Measurements from ENCODE around the gene SMG6. TPM values are rescaled to one million over a fixed set of nuclear protein-coding genes. Genes with fewer than 3 reads are reported as not detected.

The SMG6 gene
- total and polyA plus RNA-seq, 2 of the 8 experiments (the other 6 are each of a cell fraction or from before 2014, with no cell fraction given), result 18.5 to 25.2 TPM

DNA sequence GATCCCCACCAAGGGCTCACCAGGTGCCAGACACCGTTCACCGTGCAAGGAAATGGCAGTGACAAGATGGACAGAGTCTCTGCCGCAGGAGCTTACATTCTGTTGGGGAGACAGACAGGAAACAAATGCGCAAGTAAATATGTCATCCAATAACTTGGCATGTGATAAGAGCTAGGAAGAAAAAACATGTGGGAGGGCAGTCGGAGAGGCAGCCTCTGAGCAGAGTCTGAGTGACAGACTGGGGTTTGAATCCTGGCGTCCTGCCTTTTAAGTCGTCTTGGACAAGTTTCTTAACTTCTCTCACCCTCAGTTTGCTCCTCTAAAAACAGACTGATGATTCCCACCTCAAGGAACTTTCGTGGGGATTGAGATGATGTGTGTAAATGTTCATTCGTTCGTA is 40.9 kb upstream of the SMG6 start:
- DNase-seq (ENCODE audit: low read depth in 1 of 2, low spot score in 2 of 2) (no peak), FAIRE-seq (no peak)
- Histone ChIP-seq H3K23ac (ENCODE audit: insufficient read length) (no peak overlapping the region), H3K27ac (ENCODE audit: low read depth, low read length) (no peak overlapping the region), H3K79me1 (ENCODE audit: low read depth, low read length) (peaks cover 2% of the 10 kb centered on the region; the same call in 1 of the 2 replicates), H4K91ac (replicated peaks; ENCODE audit: insufficient read length, low read length) (no peak overlapping the region), H3K4ac (replicated peaks; ENCODE audit: insufficient read length, low read depth, low read length) (no peak overlapping the region), H3K79me2 (ENCODE audit: control insufficient read depth in 1 of 2, insufficient read depth in 2 of 2, low read length in 2 of 2) (peaks cover 0 to 4% of the 10 kb centered on the region in 2 experiments; a peak in 1 of 4 replicates), H2BK20ac (ENCODE audit: low read length) (no peak overlapping the region), H3K56ac (replicated peaks; ENCODE audit: insufficient read length, low read depth, low read length) (no peak overlapping the region), H2AK5ac (ENCODE audit: low read depth, low read length) (no peak overlapping the region), H3K4me1 (replicated peaks in 1 of 4; ENCODE audit: control insufficient read depth in 3 of 4, insufficient read depth in 4 of 4, low read length in 3 of 4) (peaks cover 4 to 17% (median 7%) of the 10 kb centered on the region in 4 experiments), H4K5ac (ENCODE audit: insufficient read length, low read depth, low read length) (no peak overlapping the region), H2AFZ (ENCODE audit: low read length) (no peak overlapping the region), H3K9me3 (ENCODE audit: insufficient read depth in 2 of 2, low read depth in 1 of 2, low read length in 1 of 2) (no peaks in the 10 kb centered on the region), H3K36me3 (ENCODE audit: control insufficient read depth in 2 of 4, insufficient read depth in 4 of 4, low read length in 3 of 4) (peaks cover 0 to 15% (median 2%) of the 10 kb centered on the region in 4 experiments; a peak in 4 of 8 replicates), H3K14ac (ENCODE audit: insufficient read length) (no peak overlapping the region), H2BK5ac (ENCODE audit: low read depth, low read length) (no peak overlapping the region), H3K27me3 (replicated peaks in 1 of 4; ENCODE audit: control insufficient read depth in 3 of 4, extremely low read depth in 1 of 4, insufficient read depth in 3 of 4, low read length in 3 of 4) (no peaks in the 10 kb centered on the region), H3K23me2 (ENCODE audit: low read depth, low read length) (0 out of 2 replicates have a peak, but pooled peaks cover 6% of the 10 kb centered on the region), H3K9ac (replicated peaks in 1 of 4; ENCODE audit: extremely low read depth in 1 of 4, low read depth in 3 of 4, low read length in 3 of 4) (no peak overlapping the region), H2BK15ac (ENCODE audit: low read length) (no peak overlapping the region), H2BK120ac (replicated peaks; ENCODE audit: low read depth, low read length) (no peak overlapping the region), H2BK12ac (ENCODE audit: low read depth, low read length) (no peak overlapping the region), H3K4me3 (ENCODE audit: extremely low read depth in 1 of 4, insufficient read depth in 2 of 4, low read depth in 3 of 4, low read length in 4 of 4) (no peak overlapping the region), H3K4me2 (ENCODE audit: insufficient read depth in 1 of 2, low read depth in 2 of 2, low read length in 2 of 2) (no peak overlapping the region), H4K8ac (ENCODE audit: extremely low read depth, insufficient read depth, low read length) (no peak overlapping the region), H3K18ac (ENCODE audit: extremely low read depth, low read length) (no peak overlapping the region), H4K20me1 (replicated peaks in 1 of 2; ENCODE audit: control insufficient read depth in 1 of 2, insufficient read depth in 2 of 2, low read length in 2 of 2) (no peaks in the 10 kb centered on the region)
- TF ChIP-seq RXRA (IDR thresholded peaks at IDR 0.05; ENCODE audit: insufficient read depth, low read depth, low read length), result no peak
- TF ChIP-seq RAD21 (IDR thresholded peaks at IDR 0.05 in 1 of 2, conservative IDR thresholded peaks at IDR 0.05 in 1 of 2; ENCODE audit: low read depth in 2 of 2, low read length in 2 of 2), result no peak
- TF ChIP-seq SRF (IDR thresholded peaks at IDR 0.05; ENCODE audit: low read depth, low read length), result no peak
- no peak for TF ChIP-seq ASH2L (IDR thresholded peaks at IDR 0.05; ENCODE audit: low read length)
- no peak for TF ChIP-seq SIX5 (IDR thresholded peaks at IDR 0.05; ENCODE audit: low read depth, low read length)
- no peak for TF ChIP-seq BCL11A (IDR thresholded peaks at IDR 0.05; ENCODE audit: low read depth in 2 of 2, low read length in 2 of 2)
- ChIA-PET POLR2A (ENCODE audit: partially characterized antibody) (interaction anchor here (1.0 kb wide), 1 partner anchor 9 kb away, joined by 5 read pairs; the partner anchor contains the start of gene TSR1), CTCF (ENCODE audit: partially characterized antibody) (interaction anchor here (0.6 to 1.0 kb wide), 2 partner anchors 9 to 59 kb away, joined by 3 to 4 read pairs; no protein-coding TSS in a partner anchor)
- WGBS, 2 experiments (ENCODE audit: extremely low coverage in 1 of 2, insufficient coverage in 1 of 2, insufficient read length in 1 of 2, insufficient replicate concordance in 2 of 2, low coverage in 1 of 2, low lambda C conversion rate in 2 of 2, missing lambda C conversion rate in 1 of 2), result 91% methylated on average over 10 of the region's 10 CpGs; no CpG with 5 or more reads in 1 of the 2 experiments
